HCT116 (cell line): ENCODE data around the gene REG3A. TPM values are rescaled to one million over a fixed set of nuclear protein-coding genes. Genes with fewer than 3 reads are reported as not detected.

Experiments used
- ATAC-seq: fragments of 200-7000 bp; cut with Tn5 transposase; 2 replicates; pipeline ENCODE4 v1.9.1; 2020; ENCODE audit warnings: mild to moderate bottlenecking, moderate library complexity
- BruUV-seq: library from RNA; stranded (reverse); fragments of 400-500 nt; replicated peaks from 2 replicates; lab custom pipeline; 2021; lab: Mats Ljungman, UMichigan
- CTCF ChIA-PET: fragments of 300-600 bp; sonication (Branson Sonifier 250); formaldehyde crosslinking; loops from one replicate; lab custom pipeline; 2021; ENCODE audit warnings: antibody characterized with exemption; lab: Charles Lee
- POLR2A ChIA-PET: fragments of 300-600, 350-600 bp; sonication (Branson Sonifier 250); formaldehyde crosslinking; loops from one replicate; lab custom pipeline; 2021; ENCODE audit warnings: antibody characterized with exemption; lab: Charles Lee
- RAD21 ChIA-PET, 2 experiments: fragments of 300-600 bp; sonication (Branson Sonifier 250); formaldehyde crosslinking; loops; one replicate each; lab custom pipeline; 2023; ENCODE audit warnings: low total read pairs in 2 of 2; ENCODE audit not compliant: uncharacterized antibody in 2 of 2, unreplicated experiment in 2 of 2, low non-redundant PET in 1 of 2; lab: Charles Lee
- DNase-seq: peaks from one replicate; pipeline ENCODE4 v3.0.0-alpha.2; 2010; ENCODE audit warnings: low read depth, low spot score
- H2AFZ ChIP-seq: fragments of 200-600 bp; shearing (Covaris generic), sonication (generic); 2 replicates; pipeline ENCODE4 v1.6.1; 2017; ENCODE audit warnings: low read depth, mixed run types, mixed read lengths, antibody characterized with exemption, low read length; ENCODE audit not compliant: poor library complexity, severe bottlenecking
- H3K27ac ChIP-seq: 2 replicates; pipeline ENCODE4 v1.5.1; 2012; ENCODE audit warnings: low read depth, low read length
- H3K27me3 ChIP-seq: fragments of 200-600 bp; sonication (generic); 2 replicates; pipeline ENCODE4 v1.6.1; 2016; ENCODE audit warnings: mixed run types, low read length, mixed read lengths; ENCODE audit not compliant: insufficient read depth
- H3K36me3 ChIP-seq, 2 experiments: fragments of 200-500 bp in 1 of 2; fragments of 200-600 bp in 1 of 2; sonication (Bioruptor generic) in 1 of 2; sonication (generic) in 1 of 2; 2 replicates each; pipeline versions ENCODE4 v1.5.1 to v1.6.1; 2014 to 2016; ENCODE audit warnings: low read length in 2 of 2, inconsistent platforms in 1 of 2, mixed read lengths in 1 of 2, mixed run types in 1 of 2; ENCODE audit not compliant: insufficient read depth in 2 of 2, control insufficient read depth in 1 of 2
- H3K4me1 ChIP-seq, 2 experiments: fragments of 200-600 bp in 1 of 2; sonication (generic) in 1 of 2; 2 replicates each; pipeline versions ENCODE4 v1.5.1 to v1.6.1; 2012 to 2017; ENCODE audit warnings: low read length in 2 of 2, inconsistent platforms in 1 of 2, mild to moderate bottlenecking in 1 of 2, mixed read lengths in 1 of 2, mixed run types in 1 of 2, moderate library complexity in 1 of 2; ENCODE audit not compliant: insufficient read depth in 2 of 2, control insufficient read depth in 1 of 2
- H3K4me2 ChIP-seq: fragments of 200-600 bp; sonication (generic); 2 replicates; pipeline ENCODE4 v1.6.1; 2017; ENCODE audit warnings: mixed run types, low read length, mixed read lengths
- H3K4me3 ChIP-seq, 2 experiments: fragments of 200-600 bp in 1 of 2; sonication (generic) in 1 of 2; replicated peaks in 1 of 2; 2 replicates each; pipeline ENCODE4 v1.5.1; 2011 to 2016; ENCODE audit warnings: low read length in 2 of 2, control low read depth in 1 of 2, low read depth in 1 of 2, mild to moderate bottlenecking in 1 of 2, mixed read lengths in 1 of 2, mixed run types in 1 of 2
- H3K79me2 ChIP-seq: fragments of 200-600 bp; sonication (generic); 2 replicates; pipeline ENCODE4 v1.6.1; 2017; ENCODE audit warnings: mild to moderate bottlenecking, mixed run types, low read length, moderate library complexity, mixed read lengths; ENCODE audit not compliant: insufficient read depth
- H3K9ac ChIP-seq: fragments of 200-600 bp; sonication (generic); 2 replicates; pipeline ENCODE4 v1.6.1; 2016; ENCODE audit warnings: low read length, mixed read lengths
- H3K9me2 ChIP-seq: fragments of 200-600 bp; sonication (generic), shearing (Covaris generic); 2 replicates; pipeline ENCODE4 v1.6.1; 2017; ENCODE audit warnings: mixed run types, mild to moderate bottlenecking, moderate library complexity; ENCODE audit not compliant: insufficient read depth
- H3K9me3 ChIP-seq, 2 experiments: fragments of 200-500 bp in 1 of 2; fragments of 200-600 bp in 1 of 2; sonication (Bioruptor generic) in 1 of 2; sonication (generic) in 1 of 2; 2 replicates each; pipeline ENCODE4 v1.6.1; 2014 to 2017; ENCODE audit warnings: low read length in 2 of 2, mixed read lengths in 2 of 2, inconsistent platforms in 1 of 2, low read depth in 1 of 2, mild to moderate bottlenecking in 1 of 2, mixed run types in 1 of 2, moderate library complexity in 1 of 2; ENCODE audit not compliant: control insufficient read depth in 1 of 2, insufficient read depth in 1 of 2
- H4K20me1 ChIP-seq: fragments of 200-600 bp; sonication (generic), shearing (Covaris generic); 2 replicates; pipeline ENCODE4 v1.6.1; 2017; ENCODE audit warnings: mixed run types, mild to moderate bottlenecking, moderate library complexity; ENCODE audit not compliant: insufficient read depth
- ATF3 ChIP-seq: IDR thresholded peaks from 2 replicates; pipeline ENCODE4 v1.6.1; 2012
- CBX3 ChIP-seq: IDR thresholded peaks from 2 replicates; pipeline ENCODE4 v1.6.1; 2012; ENCODE audit warnings: low read depth
- CEBPB ChIP-seq: IDR thresholded peaks from 2 replicates; pipeline ENCODE4 v1.6.1; 2012; ENCODE audit warnings: low read depth
- CTCF ChIP-seq, 3 experiments: fragments of 200-600 bp in 1 of 3; sonication (generic) in 1 of 3; IDR thresholded peaks in 2 of 3; conservative IDR thresholded peaks in 1 of 3; 2 replicates each; pipeline ENCODE4 v1.5.1; 2012 to 2017; ENCODE audit warnings: low read depth in 2 of 3, low read length in 2 of 3, antibody characterized with exemption in 1 of 3, borderline replicate concordance in 1 of 3, control low read depth in 1 of 3, mild to moderate bottlenecking in 1 of 3, mixed read lengths in 1 of 3, mixed run types in 1 of 3, moderate library complexity in 1 of 3; ENCODE audit not compliant: insufficient read depth in 1 of 3
- ELF1 ChIP-seq: IDR thresholded peaks from 2 replicates; pipeline ENCODE4 v1.6.1; 2012; ENCODE audit warnings: low read depth, borderline replicate concordance
- EZH2phosphoT487 ChIP-seq: fragments of 200-600 bp; IDR thresholded peaks from 2 replicates; pipeline ENCODE4 v1.6.1; 2018; ENCODE audit warnings: antibody characterized with exemption, borderline replicate concordance
- FOSL1 ChIP-seq: IDR thresholded peaks from 2 replicates; pipeline ENCODE4 v1.6.1; 2012; ENCODE audit warnings: low read depth
- MAX ChIP-seq: IDR thresholded peaks from 2 replicates; pipeline ENCODE4 v1.6.1; 2012
- POLR2AphosphoS5 ChIP-seq: IDR thresholded peaks from 2 replicates; pipeline ENCODE4 v1.6.1; 2011; ENCODE audit warnings: mild to moderate bottlenecking, low read depth, low read length, moderate library complexity
- ZBTB33 ChIP-seq: IDR thresholded peaks from 2 replicates; pipeline ENCODE4 v1.6.1; 2011; ENCODE audit warnings: mild to moderate bottlenecking, low read length, moderate library complexity; ENCODE audit not compliant: insufficient replicate concordance; ENCODE audit errors: extremely low read depth
- intact Hi-C: fragments of 100-400 bp; cut with micrococcal nuclease; formaldehyde crosslinking; loops from 2 replicates; pipeline ENCODE4 v1.10.0; 2022
- total RNA-seq: library from RNA; stranded (reverse); gene quantifications from one replicate; pipeline ENCODE4 v1.2.1, GENCODE V29; 2021; ENCODE audit not compliant: unreplicated experiment
- TF ChIP-seq, protein P1 (sequence below): IDR thresholded peaks from 2 replicates; pipeline ENCODE4 v1.6.1; 2012; ENCODE audit warnings: low read depth

Gene REG3A
- total RNA-seq, 1 experiment from 2014 or later: not detected

GRCh38 chr2:79120194-79120713, 39.3 kb downstream of the REG3A start, which contains the start of gene REG1A:
TSS of gene REG1A (plus strand) at chr2:79120488. CDS start at chr2:79120862, 374 bp downstream.
- no peaks in the 10 kb centered on the region for H3K79me2 ChIP-seq
- H3K27me3 ChIP-seq: no peaks in the 10 kb centered on the region
- no peak for DNase-seq
- no TSS peak for BruUV-seq
- no peaks in the 10 kb centered on the region for H3K9me2 ChIP-seq
- H3K9ac ChIP-seq: no peak within 1 kb of the TSS
- H3K4me2 ChIP-seq: no peak within 1 kb of the TSS
- intact Hi-C loops: no loop called here
- no peak for TF ChIP-seq FOSL1
- no peak for TF ChIP-seq ATF3
- TF ChIP-seq ELF1: no peak
- no peak for TF ChIP-seq CBX3
- no peak for TF ChIP-seq ZBTB33
- no peak for TF ChIP-seq CTCF (IDR thresholded peaks at IDR 0.05 in 2 of 3, conservative IDR thresholded peaks at IDR 0.05 in 1 of 3; ENCODE audit: borderline replicate concordance in 1 of 3, insufficient read depth in 1 of 3, low read depth in 2 of 3, low read length in 2 of 3)
- TF ChIP-seq, protein P1, sequence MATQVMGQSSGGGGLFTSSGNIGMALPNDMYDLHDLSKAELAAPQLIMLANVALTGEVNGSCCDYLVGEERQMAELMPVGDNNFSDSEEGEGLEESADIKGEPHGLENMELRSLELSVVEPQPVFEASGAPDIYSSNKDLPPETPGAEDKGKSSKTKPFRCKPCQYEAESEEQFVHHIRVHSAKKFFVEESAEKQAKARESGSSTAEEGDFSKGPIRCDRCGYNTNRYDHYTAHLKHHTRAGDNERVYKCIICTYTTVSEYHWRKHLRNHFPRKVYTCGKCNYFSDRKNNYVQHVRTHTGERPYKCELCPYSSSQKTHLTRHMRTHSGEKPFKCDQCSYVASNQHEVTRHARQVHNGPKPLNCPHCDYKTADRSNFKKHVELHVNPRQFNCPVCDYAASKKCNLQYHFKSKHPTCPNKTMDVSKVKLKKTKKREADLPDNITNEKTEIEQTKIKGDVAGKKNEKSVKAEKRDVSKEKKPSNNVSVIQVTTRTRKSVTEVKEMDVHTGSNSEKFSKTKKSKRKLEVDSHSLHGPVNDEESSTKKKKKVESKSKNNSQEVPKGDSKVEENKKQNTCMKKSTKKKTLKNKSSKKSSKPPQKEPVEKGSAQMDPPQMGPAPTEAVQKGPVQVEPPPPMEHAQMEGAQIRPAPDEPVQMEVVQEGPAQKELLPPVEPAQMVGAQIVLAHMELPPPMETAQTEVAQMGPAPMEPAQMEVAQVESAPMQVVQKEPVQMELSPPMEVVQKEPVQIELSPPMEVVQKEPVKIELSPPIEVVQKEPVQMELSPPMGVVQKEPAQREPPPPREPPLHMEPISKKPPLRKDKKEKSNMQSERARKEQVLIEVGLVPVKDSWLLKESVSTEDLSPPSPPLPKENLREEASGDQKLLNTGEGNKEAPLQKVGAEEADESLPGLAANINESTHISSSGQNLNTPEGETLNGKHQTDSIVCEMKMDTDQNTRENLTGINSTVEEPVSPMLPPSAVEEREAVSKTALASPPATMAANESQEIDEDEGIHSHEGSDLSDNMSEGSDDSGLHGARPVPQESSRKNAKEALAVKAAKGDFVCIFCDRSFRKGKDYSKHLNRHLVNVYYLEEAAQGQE: no peak
- TF ChIP-seq EZH2phosphoT487: no peak
- no peak for TF ChIP-seq CEBPB
- TF ChIP-seq POLR2AphosphoS5: no peak
- TF ChIP-seq MAX: no peak
- no peak within 1 kb of the TSS for H3K27ac ChIP-seq
- no peak for ATAC-seq
- H3K4me1 ChIP-seq: no peaks in the 10 kb centered on the region
- no peak within 1 kb of the TSS for H3K4me3 ChIP-seq
- POLR2A ChIA-PET: no interaction called here
- no peaks in the 10 kb centered on the region for H3K36me3 ChIP-seq
- H2AFZ ChIP-seq: no peak within 1 kb of the TSS
- RAD21 ChIA-PET: no interaction called here
- peaks cover 0 to 26% of the 10 kb centered on the region in 2 experiments; a peak in 2 of 4 replicates for H3K9me3 ChIP-seq
- CTCF ChIA-PET: no interaction called here
- H4K20me1 ChIP-seq: no peaks in the 10 kb centered on the region
